Measurements from ENCODE around the gene CRYBB3. TPM values are rescaled to one million over a fixed set of nuclear protein-coding genes. Genes with fewer than 3 reads are reported as not detected.

Gene CRYBB3
- total and polyA plus RNA-seq, 8 donors, result 0.26 to 1.6 (median 0.35) TPM; not detected in 2

DNA sequence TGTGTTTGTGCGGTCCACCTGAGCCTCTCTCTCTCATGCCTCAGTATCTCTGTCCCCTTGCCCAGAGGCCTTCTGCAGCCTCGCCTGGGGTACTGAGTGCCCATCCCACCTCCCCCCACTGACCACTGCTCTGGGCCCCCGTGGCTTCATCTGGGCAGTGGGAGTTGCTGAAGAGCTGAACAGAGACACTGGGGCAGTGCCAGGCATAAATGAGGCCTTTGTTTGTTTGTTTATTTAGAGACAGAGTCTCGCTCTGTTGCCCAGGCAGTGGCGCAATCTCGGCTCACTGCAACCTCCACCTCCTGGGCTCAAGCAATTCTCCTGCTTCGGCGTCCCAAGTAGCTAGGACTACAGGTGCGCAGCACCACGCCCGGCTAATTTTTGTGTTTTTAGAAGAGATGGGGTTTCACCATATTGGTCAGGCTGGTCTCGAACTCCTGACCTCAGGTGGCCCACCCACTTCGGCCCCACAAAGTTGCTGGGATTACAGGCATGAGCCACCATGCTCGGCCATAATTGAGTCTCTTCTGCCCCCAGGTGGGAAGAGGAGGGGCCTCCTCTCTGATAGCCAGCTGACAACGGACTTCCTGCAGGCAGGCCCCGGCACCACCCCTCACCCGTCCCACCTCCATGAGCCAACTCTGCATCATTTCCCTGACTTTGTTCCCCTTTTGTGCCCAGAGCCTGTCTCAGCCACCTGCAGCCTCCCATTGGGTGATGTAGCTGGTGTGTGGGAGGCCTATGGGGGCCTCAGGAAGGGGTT, 9.3 kb downstream of the CRYBB3 start:
- Histone ChIP-seq H3K36me3 (no peaks in the 10 kb centered on the region), H3K4me3 (no peak overlapping the region), H3K27me3 (no peaks in the 10 kb centered on the region), H3K27ac (no peak overlapping the region), H3K9me3 (no peaks in the 10 kb centered on the region), H3K4me1 (no peaks in the 10 kb centered on the region)
- no peak for ATAC-seq
- WGBS, 2 donors, result 85 to 86% methylated on average over 17 of the region's 17 CpGs
- DNase-seq, result no peak
- TF ChIP-seq, protein P1, sequence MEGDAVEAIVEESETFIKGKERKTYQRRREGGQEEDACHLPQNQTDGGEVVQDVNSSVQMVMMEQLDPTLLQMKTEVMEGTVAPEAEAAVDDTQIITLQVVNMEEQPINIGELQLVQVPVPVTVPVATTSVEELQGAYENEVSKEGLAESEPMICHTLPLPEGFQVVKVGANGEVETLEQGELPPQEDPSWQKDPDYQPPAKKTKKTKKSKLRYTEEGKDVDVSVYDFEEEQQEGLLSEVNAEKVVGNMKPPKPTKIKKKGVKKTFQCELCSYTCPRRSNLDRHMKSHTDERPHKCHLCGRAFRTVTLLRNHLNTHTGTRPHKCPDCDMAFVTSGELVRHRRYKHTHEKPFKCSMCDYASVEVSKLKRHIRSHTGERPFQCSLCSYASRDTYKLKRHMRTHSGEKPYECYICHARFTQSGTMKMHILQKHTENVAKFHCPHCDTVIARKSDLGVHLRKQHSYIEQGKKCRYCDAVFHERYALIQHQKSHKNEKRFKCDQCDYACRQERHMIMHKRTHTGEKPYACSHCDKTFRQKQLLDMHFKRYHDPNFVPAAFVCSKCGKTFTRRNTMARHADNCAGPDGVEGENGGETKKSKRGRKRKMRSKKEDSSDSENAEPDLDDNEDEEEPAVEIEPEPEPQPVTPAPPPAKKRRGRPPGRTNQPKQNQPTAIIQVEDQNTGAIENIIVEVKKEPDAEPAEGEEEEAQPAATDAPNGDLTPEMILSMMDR (IDR thresholded peaks at IDR 0.05), result no peak
- no peak for FAIRE-seq
- intact Hi-C loops (cut with DNase I), result no loop called here

DNA sequence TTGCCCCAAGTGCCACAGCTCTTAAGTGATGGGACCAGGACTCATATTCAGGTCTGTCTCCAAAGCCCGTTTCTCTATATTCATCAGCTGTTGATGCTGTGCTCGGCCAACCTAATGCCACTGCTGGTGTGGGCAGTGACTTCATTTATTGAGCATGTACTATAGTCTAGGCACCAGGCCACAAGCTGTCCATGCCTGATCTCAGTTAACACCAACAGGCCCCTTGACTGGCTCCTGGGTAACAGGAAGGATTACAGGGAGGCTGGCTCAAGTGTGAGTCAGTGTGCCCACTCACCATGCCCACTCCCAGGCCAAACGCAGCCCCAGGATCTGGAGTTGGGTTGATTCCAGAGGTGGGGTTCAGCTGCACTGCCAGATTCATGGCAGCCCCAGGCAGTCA, 11.1 kb downstream of the CRYBB3 start:
- 83 to 94% methylated on average over 3 of the region's 3 CpGs for WGBS, 2 donors
- Histone ChIP-seq H3K36me3 (no peaks in the 10 kb centered on the region), H3K4me1 (no peaks in the 10 kb centered on the region), H3K27me3 (no peaks in the 10 kb centered on the region), H3K4me3 (no peak overlapping the region), H3K9me3 (no peaks in the 10 kb centered on the region), H3K27ac (no peak overlapping the region)
- no peak for DNase-seq
- FAIRE-seq, result no peak
- TF ChIP-seq, protein P1 (IDR thresholded peaks at IDR 0.05), result no peak
- intact Hi-C loops (cut with DNase I), result no loop called here
- no peak for ATAC-seq

DNA sequence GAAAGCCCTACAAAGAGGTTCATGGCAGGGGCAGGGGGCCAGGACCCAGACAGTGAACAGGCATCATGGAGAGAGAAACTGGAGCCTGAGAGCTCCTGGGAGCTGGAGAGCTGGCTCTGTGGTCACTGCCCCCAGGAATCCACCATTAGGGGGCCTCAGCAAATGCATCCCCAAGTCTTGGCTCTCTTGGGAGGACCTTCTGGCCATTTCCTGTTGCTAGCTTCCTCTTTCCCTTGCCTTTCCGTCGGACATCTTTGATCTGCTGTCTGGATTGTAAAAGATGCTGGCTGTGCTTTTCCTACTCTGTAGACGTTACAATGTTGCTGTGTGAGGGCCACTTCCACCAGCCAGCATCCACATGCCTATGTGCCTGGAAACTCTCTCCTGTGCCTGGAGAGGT, 12.7 kb downstream of the CRYBB3 start:
- ATAC-seq (no peak), DNase-seq (no peak), FAIRE-seq (no peak)
- TF ChIP-seq, protein P1 (IDR thresholded peaks at IDR 0.05), result no peak
- intact Hi-C loops (cut with DNase I), result no loop called here
- 64 to 71% methylated on average over 3 of the region's 3 CpGs for whole genome bisulfite sequencing, 2 donors
- no peak overlapping the region for H3K27ac ChIP-seq
- H3K27me3 ChIP-seq, result no peaks in the 10 kb centered on the region
- no peak overlapping the region for H3K4me3 ChIP-seq
- no peaks in the 10 kb centered on the region for H3K36me3 ChIP-seq
- no peaks in the 10 kb centered on the region for H3K9me3 ChIP-seq
- no peaks in the 10 kb centered on the region for H3K4me1 ChIP-seq

DNA sequence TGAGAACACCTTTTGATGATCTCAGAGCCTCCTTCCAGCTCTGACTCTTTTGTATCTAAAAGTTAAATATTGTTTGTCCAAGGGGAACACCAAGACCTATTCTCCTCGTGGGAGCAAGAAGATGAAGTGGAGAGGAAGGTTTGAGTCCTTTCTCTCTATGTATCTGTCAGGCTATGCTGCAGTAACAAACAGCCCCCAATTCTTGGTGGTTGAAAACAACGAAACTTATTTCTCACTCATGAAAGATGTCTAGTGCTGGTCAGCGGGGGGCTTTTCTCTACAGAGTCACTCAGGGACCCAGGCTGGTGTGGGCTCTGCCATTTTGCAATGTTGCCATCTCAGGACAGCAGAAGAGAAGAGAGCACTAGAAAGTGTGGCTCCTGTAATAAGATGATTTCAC, 13.6 kb downstream of the CRYBB3 start:
- DNase-seq (no peak), FAIRE-seq (no peak), ATAC-seq (no peak)
- 62 to 75% methylated on average over 3 of the region's 3 CpGs for WGBS, 2 donors
- H3K27ac ChIP-seq, result no peak overlapping the region
- intact Hi-C loops (cut with DNase I), result no loop called here
- H3K4me1 ChIP-seq, result no peaks in the 10 kb centered on the region
- no peaks in the 10 kb centered on the region for H3K27me3 ChIP-seq
- H3K9me3 ChIP-seq, result no peaks in the 10 kb centered on the region
- TF ChIP-seq, protein P1 (IDR thresholded peaks at IDR 0.05), result no peak
- H3K36me3 ChIP-seq, result no peaks in the 10 kb centered on the region
- H3K4me3 ChIP-seq, result no peak overlapping the region

DNA sequence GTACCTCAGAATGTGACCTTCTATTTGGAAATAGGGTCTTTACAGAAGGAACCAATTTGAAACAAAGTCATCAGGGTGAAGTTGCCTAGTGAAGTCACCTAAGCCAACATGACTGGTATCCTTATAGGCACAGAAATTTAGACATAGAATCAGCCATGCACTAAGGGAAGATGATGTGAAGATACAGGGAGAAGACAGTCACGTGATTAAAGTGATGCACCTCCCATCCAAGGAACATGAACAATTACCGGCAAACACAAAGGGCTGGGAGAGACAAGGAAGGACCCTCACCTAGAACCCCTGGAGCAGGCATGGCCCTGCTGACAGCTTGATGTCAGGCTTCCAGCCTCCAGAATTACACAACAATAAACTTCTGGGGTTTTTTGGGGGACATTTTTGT, 16.6 kb downstream of the CRYBB3 start:
- 69 to 73% methylated on average over 2 of the region's 2 CpGs for WGBS, 2 donors
- Histone ChIP-seq H3K4me3 (no peak overlapping the region), H3K4me1 (no peaks in the 10 kb centered on the region), H3K36me3 (no peaks in the 10 kb centered on the region), H3K27ac (no peak overlapping the region), H3K27me3 (no peaks in the 10 kb centered on the region), H3K9me3 (no peaks in the 10 kb centered on the region)
- ATAC-seq (no peak), FAIRE-seq (no peak), DNase-seq (no peak)
- TF ChIP-seq, protein P1 (IDR thresholded peaks at IDR 0.05), result no peak
- intact Hi-C loops (cut with DNase I), result no loop called here
